Stimulated activated CD4-positive, alpha-beta T cell treated with anti-CD3 and anti-CD28 coated beads, Interleukin-1b, Interleukin-23, amount 100 ng/mL, for 1 hour (primary cell): ENCODE results near the gene TMPRSS3.

Experiments used
- DNase-seq, 2 donors: peaks; one replicate each; pipeline ENCODE4 v3.0.0-alpha.2; 2020; ENCODE audit warnings: low read depth in 2 of 2

Gene TMPRSS3

DNA sequence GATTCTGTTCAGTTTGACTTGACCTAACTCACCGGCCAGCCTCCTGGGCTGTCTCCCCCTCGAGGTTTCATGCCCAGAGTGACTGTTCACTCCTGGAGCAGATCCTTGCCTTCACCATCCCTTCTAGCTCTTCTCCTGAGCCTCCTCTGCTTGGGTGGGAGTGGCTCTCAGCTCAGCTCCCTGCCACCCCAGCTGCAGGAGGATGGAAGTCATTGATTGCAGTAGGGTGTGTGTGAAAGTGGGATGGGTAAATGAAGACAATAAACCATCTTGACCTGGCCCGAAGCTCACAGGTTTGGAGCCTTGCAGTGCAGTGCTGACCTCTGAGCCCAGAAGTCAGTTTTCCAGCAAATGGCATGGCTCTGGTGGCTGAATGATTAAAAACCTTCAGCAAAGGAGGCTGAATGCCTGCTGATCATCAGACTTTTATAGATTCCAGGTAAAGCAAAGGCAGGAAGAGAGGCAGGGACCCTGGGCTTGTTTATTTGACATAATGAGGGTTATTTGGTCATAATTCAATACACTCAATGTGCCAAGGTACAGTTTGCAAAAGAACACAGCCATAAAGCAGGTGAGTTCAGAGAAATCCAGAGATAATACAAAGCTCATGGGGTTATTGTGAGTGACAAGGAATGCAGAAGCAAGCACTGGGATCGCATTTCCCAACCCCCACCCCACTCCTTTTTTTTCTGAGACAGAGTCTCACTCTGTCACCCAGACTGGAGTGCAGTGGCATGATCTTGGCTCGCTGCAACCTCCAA lies 63.1 kb downstream of the TMPRSS3 start:
- no peak for DNase-seq

DNA sequence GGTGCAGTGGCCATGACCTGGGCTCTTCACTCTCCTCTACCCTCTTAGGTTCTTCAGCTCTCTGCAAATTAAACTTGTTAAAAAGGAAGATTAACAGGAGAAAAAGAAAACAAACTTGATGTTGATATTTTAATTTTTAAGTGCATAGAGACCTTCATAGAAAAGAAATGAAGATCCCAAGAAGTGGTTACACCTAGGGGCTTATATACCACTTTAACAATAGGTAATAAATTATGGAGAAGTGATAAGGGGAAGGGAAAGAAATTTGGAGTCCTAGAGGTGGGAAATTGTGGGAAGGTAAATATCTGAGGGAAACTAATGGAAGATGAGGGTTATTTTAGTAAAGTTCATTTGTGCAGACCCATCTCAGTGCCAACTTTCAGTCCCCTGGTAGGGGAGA lies 64.2 kb downstream of the TMPRSS3 start:
- DNase-seq = no peak

DNA sequence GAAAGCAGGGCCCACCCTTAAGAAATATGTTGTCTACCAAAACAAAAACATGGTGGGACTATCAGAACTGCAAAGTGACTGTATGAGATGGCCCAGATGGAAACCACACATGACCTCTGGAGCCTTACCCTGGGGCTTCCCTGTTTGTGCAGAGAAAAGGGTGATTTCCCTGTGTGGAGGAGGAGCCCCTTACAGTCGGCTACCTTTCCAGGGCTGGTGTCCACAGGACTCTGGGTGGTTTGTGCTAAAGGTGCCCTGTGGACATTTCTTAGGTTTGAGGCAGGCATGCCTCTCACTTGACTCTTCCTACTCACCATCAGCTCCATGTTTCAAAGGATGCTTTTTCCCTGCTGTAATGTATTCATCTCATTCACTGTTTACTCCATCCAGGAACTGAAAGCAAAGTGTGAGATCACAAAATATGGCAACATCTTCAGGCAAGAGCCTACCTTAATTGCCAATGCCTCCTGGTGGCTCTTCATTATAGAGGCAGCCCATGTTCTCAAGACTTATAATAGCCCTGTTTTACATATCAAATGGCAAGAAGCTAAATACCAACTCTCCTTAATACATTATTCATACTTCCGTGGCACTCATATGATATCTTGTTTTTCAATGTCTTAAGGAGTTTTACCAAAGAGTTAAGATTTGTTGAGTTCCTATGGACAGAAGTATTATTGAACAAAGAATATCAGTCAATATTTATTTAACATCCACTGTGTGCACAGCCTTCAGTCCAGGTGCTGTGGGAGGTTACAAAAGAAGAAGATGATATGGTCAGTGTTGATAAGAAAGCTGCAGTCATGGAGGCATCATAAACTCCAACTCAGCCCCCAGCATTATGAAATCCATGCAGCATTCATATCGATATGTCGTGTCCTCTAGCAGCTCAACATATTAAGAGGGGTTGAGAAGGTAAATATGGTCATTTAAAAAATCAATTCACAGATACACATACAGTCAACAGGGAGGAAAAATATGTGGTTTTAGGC lies 65.2 kb downstream of the TMPRSS3 start:
- no peak for DNase-seq

DNA sequence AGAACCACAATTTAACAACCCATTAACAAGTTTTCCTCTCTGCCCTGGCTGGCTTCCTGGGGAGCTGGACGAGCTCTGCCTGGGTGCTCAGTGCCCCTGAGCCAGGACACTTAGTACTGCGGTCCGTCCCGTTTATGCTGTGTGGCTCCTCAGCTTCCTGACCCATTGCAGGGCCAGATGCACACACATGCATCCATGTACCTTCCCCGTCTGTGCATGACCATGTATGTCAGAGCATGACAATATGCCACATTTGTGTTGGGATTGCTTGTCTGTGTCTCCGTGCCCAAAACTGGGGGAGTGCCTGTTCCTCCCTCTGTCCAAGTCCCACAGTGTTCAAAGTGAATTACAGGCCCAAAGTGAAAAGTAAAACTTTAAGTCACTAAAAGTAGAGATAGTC lies 71.0 kb downstream of the TMPRSS3 start:
- DNase-seq = no peak
